ENCODE measurements around the gene PCGF3.
A peak's percentile ranks its signal among the peaks of the same experiment; 100 is the strongest.
"Not testable (repeated sequence)": the region's sequence is repeated elsewhere in the genome, so short reads cannot be mapped to it uniquely, and the experiment has no call there.

The PCGF3 gene

DNA sequence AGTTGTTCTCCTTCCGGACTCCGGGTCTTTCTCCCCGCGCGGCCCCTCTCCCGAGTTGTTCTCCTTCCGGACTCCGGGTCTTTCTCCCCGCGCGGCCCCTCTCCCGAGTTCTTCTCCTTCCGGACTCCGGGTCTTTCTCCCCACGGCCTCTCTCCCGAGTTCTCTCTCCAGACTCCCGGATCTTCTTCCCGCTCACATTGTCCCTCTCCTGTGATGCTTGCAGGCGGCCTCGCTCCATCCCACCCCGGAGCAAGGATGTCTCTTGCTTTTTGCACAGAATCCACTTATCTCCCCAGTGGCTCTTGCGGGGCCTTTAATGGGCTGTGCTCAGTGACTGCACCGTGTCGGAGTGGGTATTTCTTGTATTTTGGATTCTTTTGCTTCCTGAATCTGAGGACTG is 54.2 kb downstream of the PCGF3 start:
- H3K9me3 ChIP-seq (ENCODE audit: control extremely low read depth in 1 of 5, control insufficient read depth in 4 of 5, insufficient read depth in 2 of 5, low read depth in 1 of 5, low read length in 4 of 5); H3K4me3 ChIP-seq (ENCODE audit: control insufficient read depth in 1 of 7, extremely low read depth in 1 of 7, insufficient read depth in 4 of 7, low read depth in 2 of 7, low read length in 6 of 7); H3K27ac ChIP-seq (ENCODE audit: insufficient read depth in 1 of 2, low read depth in 1 of 2, low read length in 2 of 2, poor library complexity in 1 of 2, severe bottlenecking in 2 of 2); POLR2A ChIA-PET; H3K4me1 ChIP-seq (ENCODE audit: control extremely low read depth in 1 of 4, control insufficient read depth in 4 of 4, insufficient read depth in 4 of 4, low read length in 3 of 4); CTCF ChIA-PET; DNase-seq; H3K27me3 ChIP-seq (replicated peaks in 2 of 5; ENCODE audit: control insufficient read depth in 4 of 5, insufficient read depth in 5 of 5, low read length in 4 of 5): not testable (repeated sequence)
- peaks cover 20 to 60% (median 42%) of the 10 kb centered on the region in 4 experiments for H3K36me3 ChIP-seq (ENCODE audit: control insufficient read depth in 4 of 4, insufficient read depth in 4 of 4, low read length in 3 of 4)
- 100% methylated on average over 5 of the region's 24 CpGs for WGBS (ENCODE audit: insufficient coverage)

GRCh38 chr4:760616-761015 is 55.0 kb downstream of the PCGF3 start:
- no peak for DNase-seq
- Histone ChIP-seq H3K4me1 (ENCODE audit: control extremely low read depth in 1 of 4, control insufficient read depth in 4 of 4, insufficient read depth in 4 of 4, low read length in 3 of 4) (peaks cover 0 to 4% (median 0%) of the 10 kb centered on the region in 4 experiments), H3K9me3 (ENCODE audit: control extremely low read depth in 1 of 5, control insufficient read depth in 4 of 5, insufficient read depth in 2 of 5, low read depth in 1 of 5, low read length in 4 of 5) (no peaks in the 10 kb centered on the region), H3K4me3 (ENCODE audit: control insufficient read depth in 1 of 7, extremely low read depth in 1 of 7, insufficient read depth in 4 of 7, low read depth in 2 of 7, low read length in 6 of 7) (no peak overlapping the region), H3K36me3 (ENCODE audit: control insufficient read depth in 4 of 4, insufficient read depth in 4 of 4, low read length in 3 of 4) (peaks cover 18 to 60% (median 42%) of the 10 kb centered on the region in 4 experiments), H3K27ac (ENCODE audit: insufficient read depth in 1 of 2, low read depth in 1 of 2, low read length in 2 of 2, poor library complexity in 1 of 2, severe bottlenecking in 2 of 2) (peak overlapping the region in 1 of 2 experiments; percentile 22), H3K27me3 (replicated peaks in 2 of 5; ENCODE audit: control insufficient read depth in 4 of 5, insufficient read depth in 5 of 5, low read length in 4 of 5) (no peaks in the 10 kb centered on the region)
- WGBS (ENCODE audit: insufficient coverage) = 96% methylated on average over 18 of the region's 21 CpGs
- ChIA-PET CTCF (no interaction called here), POLR2A (no interaction called here)

DNA sequence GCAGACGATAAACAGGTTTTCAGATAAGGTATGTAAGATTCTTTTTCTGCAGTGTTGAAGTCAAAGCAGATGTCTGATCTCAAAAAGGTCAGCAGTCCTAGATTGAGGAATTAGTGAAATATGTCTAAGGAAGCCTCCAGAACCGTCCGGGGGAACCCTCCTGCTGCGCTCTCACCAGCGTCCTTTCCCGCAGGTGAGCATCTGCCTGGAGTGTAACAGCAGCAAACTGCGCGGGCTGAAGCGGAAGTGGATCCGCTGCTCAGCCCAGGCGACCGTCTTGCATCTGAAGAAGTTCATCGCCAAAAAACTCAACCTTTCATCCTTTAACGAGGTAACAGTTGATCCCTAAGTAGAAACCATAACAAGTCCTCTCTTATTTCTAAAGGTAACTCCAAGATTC is 55.5 kb downstream of the PCGF3 start:
- ChIA-PET POLR2A (no interaction called here), CTCF (no interaction called here)
- Histone ChIP-seq H3K27me3 (replicated peaks in 2 of 5; ENCODE audit: control insufficient read depth in 4 of 5, insufficient read depth in 5 of 5, low read length in 4 of 5) (no peaks in the 10 kb centered on the region), H3K27ac (ENCODE audit: insufficient read depth in 1 of 2, low read depth in 1 of 2, low read length in 2 of 2, poor library complexity in 1 of 2, severe bottlenecking in 2 of 2) (no peak overlapping the region), H3K9me3 (ENCODE audit: control extremely low read depth in 1 of 5, control insufficient read depth in 4 of 5, insufficient read depth in 2 of 5, low read depth in 1 of 5, low read length in 4 of 5) (no peaks in the 10 kb centered on the region), H3K4me3 (ENCODE audit: control insufficient read depth in 1 of 7, extremely low read depth in 1 of 7, insufficient read depth in 4 of 7, low read depth in 2 of 7, low read length in 6 of 7) (no peak overlapping the region), H3K4me1 (ENCODE audit: control extremely low read depth in 1 of 4, control insufficient read depth in 4 of 4, insufficient read depth in 4 of 4, low read length in 3 of 4) (peaks cover 0 to 5% (median 0%) of the 10 kb centered on the region in 4 experiments), H3K36me3 (ENCODE audit: control insufficient read depth in 4 of 4, insufficient read depth in 4 of 4, low read length in 3 of 4) (peaks cover 21 to 64% (median 45%) of the 10 kb centered on the region in 4 experiments)
- DNase-seq = no peak
- 99% methylated on average over 13 of the region's 14 CpGs for WGBS (ENCODE audit: insufficient coverage)

GRCh38 chr4:761739-762138 is 56.1 kb downstream of the PCGF3 start:
- H3K36me3 ChIP-seq (ENCODE audit: control insufficient read depth in 4 of 4, insufficient read depth in 4 of 4, low read length in 3 of 4) = peaks cover 22 to 67% (median 47%) of the 10 kb centered on the region in 4 experiments
- H3K27me3 ChIP-seq (replicated peaks in 2 of 5; ENCODE audit: control insufficient read depth in 4 of 5, insufficient read depth in 5 of 5, low read length in 4 of 5) = no peaks in the 10 kb centered on the region
- CTCF ChIA-PET = no interaction called here
- DNase-seq = no peak
- H3K4me1 ChIP-seq (ENCODE audit: control extremely low read depth in 1 of 4, control insufficient read depth in 4 of 4, insufficient read depth in 4 of 4, low read length in 3 of 4) = peaks cover 0 to 5% (median 0%) of the 10 kb centered on the region in 4 experiments
- no peak overlapping the region for H3K27ac ChIP-seq (ENCODE audit: insufficient read depth in 1 of 2, low read depth in 1 of 2, low read length in 2 of 2, poor library complexity in 1 of 2, severe bottlenecking in 2 of 2)
- POLR2A ChIA-PET = no interaction called here
- no peak overlapping the region for H3K4me3 ChIP-seq (ENCODE audit: control insufficient read depth in 1 of 7, extremely low read depth in 1 of 7, insufficient read depth in 4 of 7, low read depth in 2 of 7, low read length in 6 of 7)
- 97% methylated on average over 12 of the region's 14 CpGs for WGBS (ENCODE audit: insufficient coverage)
- no peaks in the 10 kb centered on the region for H3K9me3 ChIP-seq (ENCODE audit: control extremely low read depth in 1 of 5, control insufficient read depth in 4 of 5, insufficient read depth in 2 of 5, low read depth in 1 of 5, low read length in 4 of 5)

- POLR2A ChIA-PET = no interaction called here
Observed at GRCh38 chr4:762211-763190, 56.9 kb downstream of the PCGF3 start.

GRCh38 chr4:763191-763810 is 57.7 kb downstream of the PCGF3 start:
- 93% methylated on average over 18 of the region's 23 CpGs for WGBS (ENCODE audit: insufficient coverage)
- peaks cover 22 to 75% (median 52%) of the 10 kb centered on the region in 4 experiments for H3K36me3 ChIP-seq (ENCODE audit: control insufficient read depth in 4 of 4, insufficient read depth in 4 of 4, low read length in 3 of 4)
- CTCF ChIA-PET = no interaction called here

More at GRCh38 chr4:762211-763190, 56.9 kb downstream of the PCGF3 start:
- Histone ChIP-seq H3K4me1 (ENCODE audit: control extremely low read depth in 1 of 4, control insufficient read depth in 4 of 4, insufficient read depth in 4 of 4, low read length in 3 of 4) (peaks cover 0 to 5% (median 0%) of the 10 kb centered on the region in 4 experiments), H3K27ac (ENCODE audit: insufficient read depth in 1 of 2, low read depth in 1 of 2, low read length in 2 of 2, poor library complexity in 1 of 2, severe bottlenecking in 2 of 2) (no peak overlapping the region), H3K36me3 (ENCODE audit: control insufficient read depth in 4 of 4, insufficient read depth in 4 of 4, low read length in 3 of 4) (peaks cover 21 to 67% (median 49%) of the 10 kb centered on the region in 4 experiments), H3K4me3 (ENCODE audit: control insufficient read depth in 1 of 7, extremely low read depth in 1 of 7, insufficient read depth in 4 of 7, low read depth in 2 of 7, low read length in 6 of 7) (no peak overlapping the region), H3K9me3 (ENCODE audit: control extremely low read depth in 1 of 5, control insufficient read depth in 4 of 5, insufficient read depth in 2 of 5, low read depth in 1 of 5, low read length in 4 of 5) (no peaks in the 10 kb centered on the region), H3K27me3 (replicated peaks in 2 of 5; ENCODE audit: control insufficient read depth in 4 of 5, insufficient read depth in 5 of 5, low read length in 4 of 5) (no peaks in the 10 kb centered on the region)
- WGBS (ENCODE audit: insufficient coverage) = 96% methylated on average over 21 of the region's 24 CpGs
- CTCF ChIA-PET = no interaction called here
- peak in 2 of 3 donors; percentile 27 to 33 for DNase-seq

GRCh38 chr4:763922-764321 is 58.3 kb downstream of the PCGF3 start:
- no peaks in the 10 kb centered on the region for H3K9me3 ChIP-seq (ENCODE audit: control extremely low read depth in 1 of 5, control insufficient read depth in 4 of 5, insufficient read depth in 2 of 5, low read depth in 1 of 5, low read length in 4 of 5)
- no peak for DNase-seq
- peaks cover 0 to 5% (median 0%) of the 10 kb centered on the region in 4 experiments for H3K4me1 ChIP-seq (ENCODE audit: control extremely low read depth in 1 of 4, control insufficient read depth in 4 of 4, insufficient read depth in 4 of 4, low read length in 3 of 4)
- peaks cover 22 to 79% (median 53%) of the 10 kb centered on the region in 4 experiments for H3K36me3 ChIP-seq (ENCODE audit: control insufficient read depth in 4 of 4, insufficient read depth in 4 of 4, low read length in 3 of 4)
- POLR2A ChIA-PET = no interaction called here
- CTCF ChIA-PET = no interaction called here
- H3K27ac ChIP-seq (ENCODE audit: insufficient read depth in 1 of 2, low read depth in 1 of 2, low read length in 2 of 2, poor library complexity in 1 of 2, severe bottlenecking in 2 of 2) = no peak overlapping the region
- no peaks in the 10 kb centered on the region for H3K27me3 ChIP-seq (replicated peaks in 2 of 5; ENCODE audit: control insufficient read depth in 4 of 5, insufficient read depth in 5 of 5, low read length in 4 of 5)
- 96% methylated on average over 9 of the region's 11 CpGs for WGBS (ENCODE audit: insufficient coverage)
- H3K4me3 ChIP-seq (ENCODE audit: control insufficient read depth in 1 of 7, extremely low read depth in 1 of 7, insufficient read depth in 4 of 7, low read depth in 2 of 7, low read length in 6 of 7) = no peak overlapping the region

More at GRCh38 chr4:763191-763810, 57.7 kb downstream of the PCGF3 start:
- no peak for DNase-seq
- no peaks in the 10 kb centered on the region for H3K9me3 ChIP-seq (ENCODE audit: control extremely low read depth in 1 of 5, control insufficient read depth in 4 of 5, insufficient read depth in 2 of 5, low read depth in 1 of 5, low read length in 4 of 5)
- H3K27me3 ChIP-seq (replicated peaks in 2 of 5; ENCODE audit: control insufficient read depth in 4 of 5, insufficient read depth in 5 of 5, low read length in 4 of 5) = no peaks in the 10 kb centered on the region
- H3K27ac ChIP-seq (ENCODE audit: insufficient read depth in 1 of 2, low read depth in 1 of 2, low read length in 2 of 2, poor library complexity in 1 of 2, severe bottlenecking in 2 of 2) = no peak overlapping the region
- no peak overlapping the region for H3K4me3 ChIP-seq (ENCODE audit: control insufficient read depth in 1 of 7, extremely low read depth in 1 of 7, insufficient read depth in 4 of 7, low read depth in 2 of 7, low read length in 6 of 7)
- H3K4me1 ChIP-seq (ENCODE audit: control extremely low read depth in 1 of 4, control insufficient read depth in 4 of 4, insufficient read depth in 4 of 4, low read length in 3 of 4) = peaks cover 0 to 5% (median 0%) of the 10 kb centered on the region in 4 experiments
- POLR2A ChIA-PET = no interaction called here

Measured in common myeloid progenitor, CD34-positive (primary cell).